HG03139 (cell line): Measurements from ENCODE around the gene AQP6.
"Not testable (repeated sequence)": the region's sequence is repeated elsewhere in the genome, so short reads cannot be mapped to it uniquely, and the experiment has no call there.

ENCODE experiments used
- ATAC-seq: cut with Tn5 transposase; IDR thresholded peaks from one replicate; pipeline ENCODE4 v1.9.1; 2021; ENCODE audit not compliant: unreplicated experiment

The AQP6 gene

GRCh38 chr12:49969027-49969426 is 3.7 kb upstream of the AQP6 start:
- no peak for ATAC-seq

GRCh38 chr12:49969651-49970429 is 2.9 kb upstream of the AQP6 start:
- no peak for ATAC-seq

- no peak for ATAC-seq
Measured at GRCh38 chr12:49970658-49971057, 2.1 kb upstream of the AQP6 start.

DNA sequence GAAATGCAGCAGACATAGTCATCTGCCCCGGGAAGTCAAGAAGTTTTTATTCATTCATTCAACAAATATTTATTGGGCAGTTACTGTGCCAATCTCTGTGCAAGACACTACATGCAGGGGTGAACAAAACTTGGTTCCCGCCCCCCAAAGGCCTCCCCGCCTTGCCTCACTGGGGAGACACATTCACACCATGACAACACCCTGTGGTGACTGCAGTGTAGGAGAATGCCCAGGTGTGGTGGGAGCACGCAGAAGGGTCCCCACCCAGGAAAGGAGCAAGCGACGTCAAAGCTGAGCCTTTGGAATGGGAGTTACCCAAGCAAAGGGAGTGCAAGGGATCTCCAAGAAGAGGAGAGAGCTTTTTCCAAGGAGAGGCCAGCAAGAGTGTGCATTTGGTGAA is 1.6 kb upstream of the AQP6 start:
- no peak for ATAC-seq

GRCh38 chr12:49972129-49972528 is 618 bp upstream of the AQP6 start:
- no peak for ATAC-seq

- no peak for ATAC-seq
Measured at GRCh38 chr12:49973361-49973830, 649 bp downstream of the AQP6 start.

DNA sequence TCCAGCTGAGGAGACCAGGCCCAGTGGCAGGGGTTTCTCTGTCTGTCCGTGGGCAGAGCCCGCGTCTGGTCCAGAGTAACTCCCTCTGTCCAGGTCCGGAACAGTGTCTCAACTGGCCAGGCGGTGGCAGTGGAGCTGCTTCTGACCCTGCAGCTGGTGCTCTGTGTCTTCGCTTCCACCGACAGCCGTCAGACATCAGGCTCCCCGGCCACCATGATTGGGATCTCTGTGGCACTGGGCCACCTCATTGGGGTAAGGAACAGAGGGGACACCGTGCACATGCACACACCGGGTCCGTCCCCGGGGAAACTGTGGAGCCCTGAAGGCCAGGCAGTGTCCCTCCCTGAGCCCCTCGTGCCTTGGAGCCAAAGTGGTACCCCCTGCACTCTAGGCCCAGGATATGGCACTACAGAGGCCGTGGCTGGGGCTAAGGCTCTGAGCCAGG is 1.5 kb downstream of the AQP6 start:
- ATAC-seq: no peak

- ATAC-seq: no peak
Measured at GRCh38 chr12:49974677-49975317, 2.0 kb downstream of the AQP6 start.

GRCh38 chr12:49975318-49975761 is 2.6 kb downstream of the AQP6 start:
- no peak for ATAC-seq

- no peak for ATAC-seq
Measured at GRCh38 chr12:49976557-49976956, 3.8 kb downstream of the AQP6 start.

DNA sequence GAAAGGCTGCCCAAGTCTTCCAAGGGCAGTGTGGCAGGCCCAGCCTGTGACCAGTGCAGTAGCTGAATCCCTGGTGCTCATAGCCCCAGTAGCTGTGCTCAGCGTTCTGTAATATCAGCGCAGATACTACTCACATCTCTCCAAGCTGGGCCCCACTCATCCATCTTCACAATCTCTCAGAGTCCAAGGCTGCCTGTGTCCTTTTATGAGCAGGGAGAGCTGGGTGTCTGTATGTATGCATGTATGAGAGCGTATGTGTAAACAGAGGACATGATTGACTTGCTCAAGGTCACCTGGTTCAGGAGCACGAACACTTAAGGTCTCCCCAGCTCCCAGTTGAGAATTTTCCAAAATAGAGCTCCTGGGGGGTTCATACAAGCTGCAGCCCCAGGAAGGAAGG is 5.4 kb downstream of the AQP6 start:
- ATAC-seq: no peak

- ATAC-seq: no peak
Measured at GRCh38 chr12:49979016-49979586, 6.4 kb downstream of the AQP6 start.

- ATAC-seq: no peak
Measured at GRCh38 chr12:49979791-49980190, 7.0 kb downstream of the AQP6 start.

DNA sequence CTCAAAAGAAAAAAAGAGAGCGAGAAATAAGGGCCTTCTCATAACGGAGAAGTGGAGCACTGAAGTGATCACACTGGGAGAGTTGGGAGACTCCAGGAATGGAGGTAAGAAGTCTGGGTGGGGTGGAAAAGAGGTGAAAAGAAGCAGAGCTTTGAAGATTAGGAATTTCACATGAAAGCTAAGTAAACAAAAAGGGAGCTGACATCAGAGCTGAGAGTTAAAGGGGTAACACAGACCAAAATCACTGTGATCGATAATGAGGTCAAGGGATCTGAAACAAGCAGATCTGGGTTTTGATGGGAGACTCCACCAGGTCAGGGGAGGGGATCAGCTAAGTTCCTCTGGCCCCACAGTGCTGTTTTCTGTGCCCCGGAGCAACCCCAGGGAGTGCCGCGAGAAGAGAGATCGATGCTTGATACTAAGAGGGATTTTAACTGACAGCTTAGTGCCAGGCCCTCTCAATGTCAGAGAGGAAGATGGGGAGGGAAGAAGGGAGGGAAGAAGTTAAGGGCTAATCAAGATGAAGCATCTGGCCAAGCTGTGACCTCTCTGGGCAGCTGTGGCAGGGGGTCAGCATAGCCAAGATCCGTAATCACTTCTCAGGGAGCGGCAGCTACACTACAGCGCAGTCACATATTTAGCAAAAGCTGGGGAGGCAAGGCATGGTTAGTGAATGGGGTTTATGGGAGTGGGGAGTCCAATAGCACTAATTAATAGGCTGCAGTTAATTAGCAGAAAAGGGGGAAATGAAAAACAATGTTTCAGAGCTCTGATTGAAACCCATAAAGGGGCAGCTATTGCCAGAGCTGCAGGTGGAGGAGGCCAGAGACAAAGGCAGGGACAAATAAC is 8.0 kb downstream of the AQP6 start:
- ATAC-seq: no peak

DNA sequence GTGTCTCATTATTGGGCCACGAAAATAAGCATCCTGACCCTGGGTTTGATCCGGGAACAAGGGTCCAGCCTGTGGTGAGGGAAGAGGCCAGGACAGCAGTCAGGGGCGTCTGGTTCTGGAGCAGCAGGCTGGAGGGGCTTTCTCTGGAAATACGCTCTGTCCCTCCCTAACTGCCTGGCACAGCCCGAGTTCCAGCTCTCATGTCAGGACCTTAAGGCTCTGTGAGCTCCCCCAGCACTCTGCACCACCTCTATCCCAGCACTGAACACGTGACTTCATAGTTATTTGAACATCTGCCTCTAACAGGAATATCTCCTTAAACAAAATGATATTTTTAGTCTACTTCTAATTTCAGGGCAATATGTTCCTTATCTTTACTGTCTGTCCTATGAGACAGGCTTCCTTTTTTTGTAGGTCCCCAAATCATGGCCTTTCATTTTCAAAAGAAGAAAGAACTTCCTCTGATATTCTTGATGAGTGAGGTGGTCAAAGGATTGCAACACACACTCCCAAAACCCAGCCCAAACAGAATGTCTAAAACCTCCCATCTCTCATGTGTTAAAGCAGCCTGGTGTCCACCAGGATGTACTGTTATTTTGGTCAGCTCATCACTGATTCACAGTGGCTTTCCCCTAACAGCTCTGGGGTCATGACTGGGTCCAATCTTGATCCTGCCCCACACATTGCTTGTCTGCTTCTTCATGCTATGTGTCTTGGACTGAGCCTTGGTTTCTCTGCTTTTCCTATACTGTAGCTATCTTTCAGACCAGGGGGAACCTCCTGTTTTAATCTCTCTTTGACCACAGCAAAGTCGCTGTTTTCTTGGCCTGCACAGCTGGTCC is 9.7 kb downstream of the AQP6 start:
- no peak for ATAC-seq

- ATAC-seq: no peak
Measured at GRCh38 chr12:49983892-49984291, 11.1 kb downstream of the AQP6 start.

GRCh38 chr12:49984476-49985359 is 12.0 kb downstream of the AQP6 start:
- no peak for ATAC-seq

- no peak for ATAC-seq
Measured at GRCh38 chr12:49985981-49986380, 13.2 kb downstream of the AQP6 start.

GRCh38 chr12:49986476-49986875 is 13.7 kb downstream of the AQP6 start:
- ATAC-seq: not testable (repeated sequence)
